ENCODE data around the gene EPHB1.

GRCh38 chr3:134824791-134825190 is 29.7 kb downstream of the EPHB1 start:
- no peak for TF ChIP-seq CTCF (IDR thresholded peaks at IDR 0.05)
- no peak for TF ChIP-seq POLR2A (IDR thresholded peaks at IDR 0.05)
- no peak for TF ChIP-seq POLR2AphosphoS5 (IDR thresholded peaks at IDR 0.05)
